ENCODE data around the gene ADD2.

ADD2 gene

GRCh38 chr2:70730730-70731129 lies 37.3 kb downstream of the ADD2 start:
- TF ChIP-seq CTCF (IDR thresholded peaks at IDR 0.05; ENCODE audit: borderline replicate concordance, insufficient read depth, low read depth, low read length) = no peak
- H3K4me3 ChIP-seq (ENCODE audit: low read depth, low read length) = no peak overlapping the region

- no peak overlapping the region for H3K4me3 ChIP-seq (ENCODE audit: low read depth, low read length)
- no peak for TF ChIP-seq CTCF (IDR thresholded peaks at IDR 0.05; ENCODE audit: borderline replicate concordance, insufficient read depth, low read depth, low read length)
Measured at GRCh38 chr2:70729647-70730046, 38.4 kb downstream of the ADD2 start.

DNA sequence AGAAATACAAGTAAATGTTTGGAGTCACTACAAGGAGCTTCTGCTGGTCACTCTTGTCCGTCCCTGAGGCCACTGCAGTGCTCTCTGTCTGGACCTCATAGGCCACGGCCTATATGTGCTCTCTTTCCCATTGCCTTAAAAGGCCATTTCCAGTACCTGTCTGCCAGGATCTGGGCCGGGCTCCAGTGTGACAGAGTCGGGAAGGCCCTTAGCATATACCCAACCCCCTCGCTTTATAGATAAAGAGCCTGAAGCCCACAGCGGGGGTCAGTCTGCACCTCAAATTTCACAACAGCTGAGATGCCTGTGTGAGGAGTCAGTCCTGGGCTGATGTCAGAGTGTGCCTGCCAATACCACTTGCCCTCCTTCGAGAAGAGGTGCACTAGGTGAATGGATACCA lies 39.9 kb downstream of the ADD2 start:
- H3K4me3 ChIP-seq (ENCODE audit: low read depth, low read length) = no peak overlapping the region
- no peak for TF ChIP-seq CTCF (IDR thresholded peaks at IDR 0.05; ENCODE audit: borderline replicate concordance, insufficient read depth, low read depth, low read length)

GRCh38 chr2:70726947-70727725 lies 40.9 kb downstream of the ADD2 start:
- no peak overlapping the region for H3K4me3 ChIP-seq (ENCODE audit: low read depth, low read length)
- no peak for TF ChIP-seq CTCF (IDR thresholded peaks at IDR 0.05; ENCODE audit: borderline replicate concordance, insufficient read depth, low read depth, low read length)

DNA sequence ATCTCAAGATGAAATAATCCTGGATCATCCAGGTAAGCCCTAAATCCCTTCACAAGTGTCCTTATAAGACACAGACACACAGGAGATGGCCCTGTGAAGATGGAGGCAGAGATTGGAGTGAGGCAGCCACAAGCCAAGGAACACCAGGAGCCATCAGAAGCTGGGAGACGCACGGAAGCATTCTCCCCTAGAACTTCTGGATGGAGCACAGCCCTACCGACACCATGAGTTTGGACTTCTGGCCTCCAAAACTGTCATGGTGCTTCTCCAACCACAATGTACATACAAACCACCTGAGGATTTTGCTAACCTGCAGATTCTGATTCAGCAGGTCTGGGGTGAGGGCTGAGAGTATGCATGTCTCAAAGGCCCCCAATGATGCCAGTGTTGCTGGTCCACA lies 42.5 kb downstream of the ADD2 start:
- TF ChIP-seq CTCF (IDR thresholded peaks at IDR 0.05; ENCODE audit: borderline replicate concordance, insufficient read depth, low read depth, low read length) = no peak
- no peak overlapping the region for H3K4me3 ChIP-seq (ENCODE audit: low read depth, low read length)

- H3K4me3 ChIP-seq (ENCODE audit: low read depth, low read length) = no peak overlapping the region
- no peak for TF ChIP-seq CTCF (IDR thresholded peaks at IDR 0.05; ENCODE audit: borderline replicate concordance, insufficient read depth, low read depth, low read length)
Measured at GRCh38 chr2:70724366-70724765, 43.6 kb downstream of the ADD2 start.

- no peak for TF ChIP-seq CTCF (IDR thresholded peaks at IDR 0.05; ENCODE audit: borderline replicate concordance, insufficient read depth, low read depth, low read length)
- H3K4me3 ChIP-seq (ENCODE audit: low read depth, low read length) = no peak overlapping the region
Measured at GRCh38 chr2:70723286-70723885, 44.6 kb downstream of the ADD2 start.
